RWPE1 (cell line): ENCODE results near the gene SEL1L3.

Experiments used
- CTCF ChIA-PET: fragments of 350-600 bp; sonication (Branson Sonifier 250); formaldehyde crosslinking; extraction: SDS; loops from one replicate; lab custom pipeline; 2021; lab: Yijun Ruan, JAX
- POLR2A ChIA-PET: fragments of 400-600 bp; formaldehyde crosslinking; extraction: SDS; loops from one replicate; lab custom pipeline; 2020; ENCODE audit warnings: antibody characterized with exemption; ENCODE audit not compliant: low non-redundant PET; lab: Yijun Ruan, JAX
- DNase-seq: peaks from one replicate; pipeline ENCODE4 v3.0.0; 2012; ENCODE audit warnings: low spot score
- H3K27ac ChIP-seq: fragments of 450-650 bp; 2 replicates; pipeline ENCODE4 v1.5.1; 2017
- CTCF ChIP-seq: fragments of 450-650 bp; conservative IDR thresholded peaks from 2 replicates; pipeline ENCODE4 v1.5.1; 2017; ENCODE audit warnings: low read depth, mild to moderate bottlenecking

Gene SEL1L3

GRCh38 chr4:25811841-25812240 lies 50.9 kb downstream of the SEL1L3 start:
- POLR2A ChIA-PET: no interaction called here

GRCh38 chr4:25811374-25811690 lies 51.5 kb downstream of the SEL1L3 start:
- no peak for DNase-seq
- H3K27ac ChIP-seq: no peak overlapping the region
- no peak for TF ChIP-seq CTCF
- CTCF ChIA-PET: no interaction called here
- POLR2A ChIA-PET: no interaction called here

More at GRCh38 chr4:25811841-25812240, 50.9 kb downstream of the SEL1L3 start:
- CTCF ChIA-PET: interaction anchor here (0.6 kb wide), 1 partner anchor 352 kb away, joined by 4 read pairs; no protein-coding TSS in a partner anchor
- TF ChIP-seq CTCF: no peak
- no peak overlapping the region for H3K27ac ChIP-seq
- DNase-seq: no peak

- no peak for DNase-seq
- ChIA-PET POLR2A (no interaction called here), CTCF (no interaction called here)
- no peak overlapping the region for H3K27ac ChIP-seq
- no peak for TF ChIP-seq CTCF
Measured at GRCh38 chr4:25810461-25811373, 52.1 kb downstream of the SEL1L3 start.

- no peak for DNase-seq
- TF ChIP-seq CTCF: no peak
- ChIA-PET POLR2A (no interaction called here), CTCF (no interaction called here)
- H3K27ac ChIP-seq: no peak overlapping the region
Measured at GRCh38 chr4:25809996-25810395, 52.8 kb downstream of the SEL1L3 start.

- TF ChIP-seq CTCF: no peak
- no peak for DNase-seq
- H3K27ac ChIP-seq: no peak overlapping the region
- ChIA-PET CTCF (interaction anchor here (1.5 kb wide), 1 partner anchor 15 kb away, joined by 4 read pairs; no protein-coding TSS in a partner anchor), POLR2A (no interaction called here)
Measured at GRCh38 chr4:25807102-25807728, 55.6 kb downstream of the SEL1L3 start.

- ChIA-PET CTCF (no interaction called here), POLR2A (interaction anchor here (0.7 kb wide), 1 partner anchor 58 kb away, joined by 3 read pairs; no protein-coding TSS in a partner anchor)
- TF ChIP-seq CTCF: no peak
- no peak overlapping the region for H3K27ac ChIP-seq
- DNase-seq: no peak
Measured at GRCh38 chr4:25805255-25805860, 57.4 kb downstream of the SEL1L3 start.
